Measurements from ENCODE around the gene RBMS1. TPM values are rescaled to one million over a fixed set of nuclear protein-coding genes. Genes with fewer than 3 reads are reported as not detected.

RBMS1 gene
- total and polyA plus RNA-seq, 2 experiments from 2014 or later = 55.5 to 94.8 TPM

- no peaks in the 10 kb centered on the region; the same call in 2 of the 3 replicates for H3K9me3 Mint-ChIP-seq
- H3K4me1 ChIP-seq (ENCODE audit: insufficient read depth) = peaks cover 8% of the 10 kb centered on the region; the same call in 1 of the 2 replicates
- H3K27me3 ChIP-seq (ENCODE audit: insufficient read depth) = no peaks in the 10 kb centered on the region
- H3K4me3 ChIP-seq = no peak overlapping the region
- peaks cover 6% of the 10 kb centered on the region; the same call in 1 of the 3 replicates for H3K36me3 Mint-ChIP-seq (ENCODE audit: low read depth)
- no peak overlapping the region for H3K27ac ChIP-seq (ENCODE audit: low read depth)
- no peak overlapping the region for H3K27ac Mint-ChIP-seq
- H2AFZ ChIP-seq = no peak overlapping the region
- no peak for TF ChIP-seq ZNF114 (CRISPR knock-in tag; IDR thresholded peaks at IDR 0.05)
- TF ChIP-seq ZNF331 (CRISPR knock-in tag; IDR thresholded peaks at IDR 0.05; ENCODE audit: low read depth) = no peak
- no peak for TF ChIP-seq CREB1 (CRISPR knock-in tag; IDR thresholded peaks at IDR 0.05; ENCODE audit: low read depth)
- TF ChIP-seq EZH2 (IDR thresholded peaks at IDR 0.05; ENCODE audit: low read depth, unreplicated experiment) = no peak
- no peak for TF ChIP-seq ZNF462 (CRISPR knock-in tag; IDR thresholded peaks at IDR 0.05)
- TF ChIP-seq CTCF (conservative IDR thresholded peaks at IDR 0.05; ENCODE audit: low read depth in 2 of 2) = no peak
- TF ChIP-seq POLR2AphosphoS5 (IDR thresholded peaks at IDR 0.05; ENCODE audit: low read depth) = no peak
- no peak for TF ChIP-seq EZH2phosphoT487 (IDR thresholded peaks at IDR 0.05; ENCODE audit: unreplicated experiment)
- no peak for TF ChIP-seq ETS1 (IDR thresholded peaks at IDR 0.05)
- TF ChIP-seq JUNB (IDR thresholded peaks at IDR 0.05; ENCODE audit: unreplicated experiment) = no peak
- H3F3A ChIP-seq (replicated peaks; ENCODE audit: low read depth) = no peaks in the 10 kb centered on the region
- no peaks in the 10 kb centered on the region for H3K27me3 Mint-ChIP-seq (ENCODE audit: insufficient read depth, low read depth, poor library complexity)
- H4K20me1 ChIP-seq (replicated peaks; ENCODE audit: insufficient read depth) = 0 out of 2 replicates have a peak, but pooled peaks cover 4% of the 10 kb centered on the region
- H3K36me3 ChIP-seq (ENCODE audit: insufficient read depth) = no peaks in the 10 kb centered on the region
- no peak overlapping the region for H3K4me3 Mint-ChIP-seq
- peaks cover 74% of the 10 kb centered on the region for H3K79me2 ChIP-seq (replicated peaks; ENCODE audit: insufficient read depth)
- H3K4me1 Mint-ChIP-seq = peaks cover 34% of the 10 kb centered on the region
- no peak overlapping the region for H3K4me2 ChIP-seq
- H3K9me2 ChIP-seq (ENCODE audit: insufficient read depth) = no peaks in the 10 kb centered on the region
- no peak for DNase-seq (ENCODE audit: low spot score)
- ATAC-seq = no peak
Measured at GRCh38 chr2:160353813-160354212, 139.8 kb downstream of the RBMS1 start.

All from GM23338 (cell line).